G401 (cell line): ENCODE data around the gene SSC4D. TPM values are rescaled to one million over a fixed set of nuclear protein-coding genes. Genes with fewer than 3 reads are reported as not detected.
A peak's percentile ranks its signal among the peaks of the same experiment; 100 is the strongest.
"Not testable (repeated sequence)": the region's sequence is repeated elsewhere in the genome, so short reads cannot be mapped to it uniquely, and the experiment has no call there.

ENCODE experiments used
- DNase-seq: peaks from one replicate; pipeline ENCODE4 v3.0.0-alpha.2; 2015; ENCODE audit warnings: low spot score
- in situ Hi-C: cut with HindIII; loops from 2 replicates; pipeline ENCODE4 v1.10.0; 2016; ENCODE audit warnings: low sequenced_read_pairs, mixed read lengths
- total RNA-seq: library from RNA; depleted of rRNA; stranded (reverse); fragments of >200 nt; shearing (Covaris generic); gene quantifications from 2 replicates; pipeline ENCODE4 v1.2.3, GENCODE V29; 2014

SSC4D gene
- total RNA-seq, 1 experiment from 2014 or later: 8.5 TPM

GRCh38 chr7:76424413-76425111 is 15.1 kb upstream of the SSC4D start, which contains the start of gene ZP3:
Gene ZP3, plus strand, starts transcription at chr7:76424950. Its CDS starts 15 bp downstream, at chr7:76424965.
- DNase-seq: no peak

GRCh38 chr7:76423666-76424412 is 14.3 kb upstream of the SSC4D start:
- DNase-seq: no peak
- in situ Hi-C loops: no loop called here

More at GRCh38 chr7:76424413-76425111, 15.1 kb upstream of the SSC4D start, which contains the start of gene ZP3:
- in situ Hi-C loops: no loop called here

GRCh38 chr7:76421097-76421496 is 11.6 kb upstream of the SSC4D start:
- in situ Hi-C loops: not testable (repeated sequence)
- DNase-seq: peak; percentile 23

GRCh38 chr7:76417654-76418310 is 8.3 kb upstream of the SSC4D start:
- in situ Hi-C loops, DNase-seq: not testable (repeated sequence)

GRCh38 chr7:76412249-76412648 is 2.8 kb upstream of the SSC4D start:
- in situ Hi-C loops: no loop called here
- no peak for DNase-seq

GRCh38 chr7:76411626-76412025 is 2.1 kb upstream of the SSC4D start:
- DNase-seq: no peak
- in situ Hi-C loops: no loop called here

GRCh38 chr7:76408121-76408560 is 1.4 kb downstream of the SSC4D start:
- DNase-seq: no peak
- in situ Hi-C loops: no loop called here

- in situ Hi-C loops: no loop called here
- no peak for DNase-seq
These were observed 1.8 kb downstream of the SSC4D start for GRCh38 chr7:76407718-76408117.

GRCh38 chr7:76405738-76406137 is 3.8 kb downstream of the SSC4D start:
- DNase-seq: no peak
- in situ Hi-C loops: no loop called here

- no peak for DNase-seq
- in situ Hi-C loops: no loop called here
These were observed 5.6 kb downstream of the SSC4D start for GRCh38 chr7:76403780-76404494.

GRCh38 chr7:76403097-76403496 is 6.4 kb downstream of the SSC4D start:
- DNase-seq, in situ Hi-C loops: not testable (repeated sequence)

GRCh38 chr7:76400248-76400647 is 9.2 kb downstream of the SSC4D start:
- no peak for DNase-seq
- in situ Hi-C loops: no loop called here

GRCh38 chr7:76397409-76398183 is 11.9 kb downstream of the SSC4D start:
- in situ Hi-C loops: no loop called here
- peak; percentile 72 for DNase-seq

- no peak for DNase-seq
- in situ Hi-C loops: no loop called here
These were observed 12.6 kb downstream of the SSC4D start for GRCh38 chr7:76396864-76397263.

- peak; percentile 53 for DNase-seq
These were observed 13.4 kb downstream of the SSC4D start for GRCh38 chr7:76395965-76396726.

GRCh38 chr7:76395605-76395964 is 13.9 kb downstream of the SSC4D start:
- in situ Hi-C loops, DNase-seq: not testable (repeated sequence)

More at GRCh38 chr7:76395965-76396726, 13.4 kb downstream of the SSC4D start:
- in situ Hi-C loops: no loop called here

- in situ Hi-C loops: no loop called here
- no peak for DNase-seq
These were observed 14.5 kb downstream of the SSC4D start for GRCh38 chr7:76394957-76395356.
